ENCODE results near the gene MAP2K7. TPM values are rescaled to one million over a fixed set of nuclear protein-coding genes. Genes with fewer than 3 reads are reported as not detected.

The MAP2K7 gene
- total and polyA plus RNA-seq, 4 donors: 14.7 to 34.3 (median 25.0) TPM

Other genes with a start within 250 kb of the MAP2K7 start
- gene RETN, start 234.8 kb upstream of the MAP2K7 start, total RNA-seq: not detected
- 1 to 10 TPM in 1 of 2 donors, not detected in 1; 2.6 TPM for gene RETN, start 234.8 kb upstream of the MAP2K7 start, polyA plus RNA-seq
- 1 to 10 TPM in 1 of 2 donors, under 1 TPM in 1; 0.63 to 4.3 TPM for gene MCEMP1, start 226.8 kb upstream of the MAP2K7 start, total RNA-seq
- gene MCEMP1, start 226.8 kb upstream of the MAP2K7 start, polyA plus RNA-seq: 1 to 10 TPM in 1 of 2 donors, under 1 TPM in 1; 0.10 to 8.3 TPM
- gene TRAPPC5, start 223.0 kb upstream of the MAP2K7 start, total RNA-seq: 10 to 100 TPM; 54.0 to 60.1 TPM
- gene TRAPPC5, start 223.0 kb upstream of the MAP2K7 start, polyA plus RNA-seq: 10 to 100 TPM; 26.8 to 79.6 TPM
- gene FCER2, start 201.7 kb upstream of the MAP2K7 start, total RNA-seq: 1 to 10 TPM in 1 of 2 donors, under 1 TPM in 1; 0.36 to 2.9 TPM
- gene FCER2, start 201.7 kb upstream of the MAP2K7 start, polyA plus RNA-seq: not detected
- 10 to 100 TPM in 1 of 2 donors, 1 to 10 TPM in 1; 2.8 to 26.8 TPM for gene CLEC4G, start 171.8 kb upstream of the MAP2K7 start, total RNA-seq
- 1 to 10 TPM in 1 of 2 donors, not detected in 1; 2.3 TPM for gene CLEC4G, start 171.8 kb upstream of the MAP2K7 start, polyA plus RNA-seq
- gene CD209, start 156.3 kb upstream of the MAP2K7 start, total RNA-seq: 10 to 100 TPM; 19.2 to 63.9 TPM
- gene CD209, start 156.3 kb upstream of the MAP2K7 start, polyA plus RNA-seq: 1 to 10 TPM; 1.0 to 3.1 TPM
- gene CLEC4M, start 140.6 kb upstream of the MAP2K7 start, total RNA-seq: not detected
- gene CLEC4M, start 140.6 kb upstream of the MAP2K7 start, polyA plus RNA-seq: under 1 TPM in 1 of 2 donors, not detected in 1; 0.50 TPM
- gene EVI5L, start 73.7 kb upstream of the MAP2K7 start, total RNA-seq: 10 to 100 TPM; 13.0 to 13.4 TPM
- gene EVI5L, start 73.7 kb upstream of the MAP2K7 start, polyA plus RNA-seq: 10 to 100 TPM in 1 of 2 donors, 1 to 10 TPM in 1; 4.3 to 11.9 TPM
- under 1 TPM in 1 of 2 donors, not detected in 1; 0.09 TPM for gene PRR36, start 29.5 kb upstream of the MAP2K7 start, total RNA-seq
- under 1 TPM in 1 of 2 donors, not detected in 1; 0.13 TPM for gene PRR36, start 29.5 kb upstream of the MAP2K7 start, polyA plus RNA-seq
- gene LRRC8E, start 15.4 kb upstream of the MAP2K7 start, total RNA-seq: under 1 TPM in 1 of 2 donors, not detected in 1; 0.60 TPM
- gene LRRC8E, start 15.4 kb upstream of the MAP2K7 start, polyA plus RNA-seq: not detected
- under 1 TPM in 1 of 2 donors, not detected in 1; 0.84 TPM for gene TGFBR3L, start 11.0 kb downstream of the MAP2K7 start, total RNA-seq
- gene TGFBR3L, start 11.0 kb downstream of the MAP2K7 start, polyA plus RNA-seq: 1 to 10 TPM in 1 of 2 donors, not detected in 1; 1.5 TPM
- 10 to 100 TPM; 20.0 to 26.6 TPM for gene SNAPC2, start 16.5 kb downstream of the MAP2K7 start, total RNA-seq
- gene SNAPC2, start 16.5 kb downstream of the MAP2K7 start, polyA plus RNA-seq: 10 to 100 TPM; 12.0 to 22.6 TPM
- 1 to 10 TPM; 1.9 to 2.5 TPM for gene CTXN1, start 22.3 kb downstream of the MAP2K7 start, total RNA-seq
- under 1 TPM in 1 of 2 donors, not detected in 1; 0.51 TPM for gene CTXN1, start 22.3 kb downstream of the MAP2K7 start, polyA plus RNA-seq
- 10 to 100 TPM; 44.5 to 53.5 TPM for gene TIMM44, start 39.8 kb downstream of the MAP2K7 start, total RNA-seq
- 100 to 1,000 TPM in 1 of 2 donors, 10 to 100 TPM in 1; 26.4 to 126 TPM for gene TIMM44, start 39.8 kb downstream of the MAP2K7 start, polyA plus RNA-seq
- gene ELAVL1, start 101.8 kb downstream of the MAP2K7 start, total RNA-seq: 10 to 100 TPM; 48.5 to 48.9 TPM
- 10 to 100 TPM in 1 of 2 donors, 1 to 10 TPM in 1; 8.1 to 24.2 TPM for gene ELAVL1, start 101.8 kb downstream of the MAP2K7 start, polyA plus RNA-seq
- not detected for gene CCL25, start 148.9 kb downstream of the MAP2K7 start, total RNA-seq
- 10 to 100 TPM in 1 of 2 donors, not detected in 1; 25.2 TPM for gene CCL25, start 148.9 kb downstream of the MAP2K7 start, polyA plus RNA-seq
- gene FBN3, start 245.7 kb downstream of the MAP2K7 start, total RNA-seq: not detected
- not detected for gene FBN3, start 245.7 kb downstream of the MAP2K7 start, polyA plus RNA-seq